H9 (cell line): ENCODE results near the gene UPK1A. TPM values are rescaled to one million over a fixed set of nuclear protein-coding genes. Genes with fewer than 3 reads are reported as not detected.
A peak's percentile ranks its signal among the peaks of the same experiment; 100 is the strongest.

Source experiments
- DNase-seq: peaks from one replicate; pipeline ENCODE4 v3.0.0-alpha.2; 2017
- H2AFZ ChIP-seq: one replicate; pipeline ENCODE4 v1.6.1; 2013; ENCODE audit warnings: mild to moderate bottlenecking, low read length, control low read depth, moderate library complexity
- H2AK5ac ChIP-seq: 2 replicates; pipeline ENCODE4 v1.6.1; 2013; ENCODE audit warnings: low read length, control low read depth, mixed read lengths; ENCODE audit not compliant: insufficient read length
- H2BK120ac ChIP-seq: one replicate; pipeline ENCODE4 v1.6.1; 2013; ENCODE audit warnings: low read depth, mild to moderate bottlenecking, low read length, control low read depth, inconsistent platforms; ENCODE audit not compliant: poor library complexity, severe bottlenecking
- H2BK12ac ChIP-seq: 2 replicates; pipeline ENCODE4 v1.6.1; 2013; ENCODE audit warnings: low read length, control low read depth, mixed read lengths, low read depth; ENCODE audit not compliant: insufficient read length
- H2BK15ac ChIP-seq: 2 replicates; pipeline ENCODE4 v1.6.1; 2013; ENCODE audit warnings: low read depth, low read length, control low read depth
- H2BK20ac ChIP-seq: one replicate; pipeline ENCODE4 v1.6.1; 2013; ENCODE audit warnings: low read depth, mild to moderate bottlenecking, low read length, control low read depth, inconsistent platforms; ENCODE audit not compliant: poor library complexity, severe bottlenecking
- H2BK5ac ChIP-seq: 2 replicates; pipeline ENCODE4 v1.6.1; 2013; ENCODE audit warnings: low read length, control low read depth, mixed read lengths; ENCODE audit not compliant: insufficient read length
- H3K14ac ChIP-seq: 2 replicates; pipeline ENCODE4 v1.6.1; 2013; ENCODE audit warnings: low read length, control low read depth; ENCODE audit not compliant: insufficient read depth
- H3K18ac ChIP-seq: 2 replicates; pipeline ENCODE4 v1.6.1; 2013; ENCODE audit warnings: low read depth, mild to moderate bottlenecking, mixed read lengths, low read length, control low read depth; ENCODE audit not compliant: insufficient read length
- H3K23ac ChIP-seq: 2 replicates; pipeline ENCODE4 v1.6.1; 2013; ENCODE audit warnings: low read length, control low read depth, mixed read lengths, low read depth; ENCODE audit not compliant: insufficient read length
- H3K23me2 ChIP-seq: 2 replicates; pipeline ENCODE4 v1.6.1; 2013; ENCODE audit warnings: low read depth, mild to moderate bottlenecking, mixed read lengths, low read length, control low read depth; ENCODE audit not compliant: insufficient read length, poor library complexity, severe bottlenecking
- H3K27ac ChIP-seq: 2 replicates; pipeline ENCODE4 v1.5.1; 2013; ENCODE audit warnings: low read length, control low read depth, mixed read lengths, low read depth; ENCODE audit not compliant: insufficient read length
- H3K27me3 ChIP-seq: 2 replicates; pipeline ENCODE4 v1.6.1; 2013; ENCODE audit warnings: low read length, control low read depth, inconsistent platforms; ENCODE audit not compliant: insufficient read depth
- H3K4ac ChIP-seq: 2 replicates; pipeline ENCODE4 v1.6.1; 2013; ENCODE audit warnings: low read depth, mild to moderate bottlenecking, control low read depth, inconsistent platforms, low read length, moderate library complexity
- H3K4me1 ChIP-seq: 2 replicates; pipeline ENCODE4 v1.6.1; 2013; ENCODE audit warnings: low read length, control low read depth, inconsistent platforms; ENCODE audit not compliant: insufficient read depth
- H3K4me2 ChIP-seq: 2 replicates; pipeline ENCODE4 v1.6.1; 2013; ENCODE audit warnings: low read length, control low read depth, mixed read lengths; ENCODE audit not compliant: insufficient read length, insufficient read depth
- H3K56ac ChIP-seq: 2 replicates; pipeline ENCODE4 v1.6.1; 2013; ENCODE audit warnings: low read depth, mild to moderate bottlenecking, mixed read lengths, low read length, control low read depth; ENCODE audit not compliant: insufficient read length
- H3K79me1 ChIP-seq: 2 replicates; pipeline ENCODE4 v1.6.1; 2013; ENCODE audit warnings: low read depth, mild to moderate bottlenecking, moderate library complexity, low read length, control low read depth, inconsistent platforms; ENCODE audit not compliant: insufficient read depth, poor library complexity, severe bottlenecking
- H3K79me2 ChIP-seq: 2 replicates; pipeline ENCODE4 v1.6.1; 2013; ENCODE audit warnings: low read length, control low read depth, inconsistent platforms; ENCODE audit not compliant: insufficient read depth
- H3K9ac ChIP-seq: 2 replicates; pipeline ENCODE4 v1.6.1; 2013; ENCODE audit warnings: low read length, control low read depth, mixed read lengths; ENCODE audit not compliant: insufficient read length; ENCODE audit errors: extremely low read depth
- H3K9me3 ChIP-seq: one replicate; pipeline ENCODE4 v1.6.1; 2013; ENCODE audit warnings: low read depth, low read length, inconsistent platforms; ENCODE audit not compliant: control insufficient read depth
- H3T11ph ChIP-seq: one replicate; pipeline ENCODE4 v1.6.1; 2013; ENCODE audit warnings: mild to moderate bottlenecking, low read length, control low read depth, inconsistent platforms
- H4K20me1 ChIP-seq: one replicate; pipeline ENCODE4 v1.6.1; 2013; ENCODE audit not compliant: control insufficient read depth, insufficient read length, insufficient read depth
- H4K5ac ChIP-seq: 2 replicates; pipeline ENCODE4 v1.6.1; 2013; ENCODE audit warnings: low read depth, mild to moderate bottlenecking, mixed read lengths, low read length, control low read depth; ENCODE audit not compliant: insufficient read length
- H4K8ac ChIP-seq: replicated peaks from 2 replicates; pipeline ENCODE4 v1.6.1; 2013; ENCODE audit warnings: low read length, control low read depth, mixed read lengths, low read depth; ENCODE audit not compliant: insufficient read length
- H4K91ac ChIP-seq: 2 replicates; pipeline ENCODE4 v1.6.1; 2013; ENCODE audit warnings: low read depth, mild to moderate bottlenecking, moderate library complexity, mixed read lengths, low read length, control low read depth; ENCODE audit not compliant: insufficient read length
- H3K27ac Mint-ChIP-seq, 3 experiments: 2 replicates in 2 of 3; 3 replicates in 1 of 3; pipeline ENCODE4 v1.8.0; 2020 to 2021; ENCODE audit warnings: mixed read lengths in 3 of 3, mild to moderate bottlenecking in 1 of 3, moderate library complexity in 1 of 3
- H3K27me3 Mint-ChIP-seq: 2 replicates; pipeline ENCODE4 v1.8.0; 2021; ENCODE audit warnings: low read depth, mild to moderate bottlenecking, moderate library complexity, mixed read lengths
- H3K36me3 Mint-ChIP-seq, 3 experiments: 2 replicates in 2 of 3; 3 replicates in 1 of 3; pipeline ENCODE4 v1.8.0; 2020 to 2021; ENCODE audit warnings: low read depth in 3 of 3, mixed read lengths in 3 of 3; ENCODE audit not compliant: insufficient read depth in 1 of 3
- H3K4me1 Mint-ChIP-seq, 2 experiments: 2 replicates each; pipeline ENCODE4 v1.8.0; 2020; ENCODE audit warnings: mixed read lengths in 2 of 2
- H3K4me3 Mint-ChIP-seq, 2 experiments: 2 replicates in 1 of 2; 3 replicates in 1 of 2; pipeline ENCODE4 v1.8.0; 2020 to 2021; ENCODE audit warnings: mild to moderate bottlenecking in 2 of 2, mixed read lengths in 2 of 2, moderate library complexity in 1 of 2
- H3K9me3 Mint-ChIP-seq, 2 experiments: 2 replicates in 1 of 2; 3 replicates in 1 of 2; pipeline ENCODE4 v1.8.0; 2020; ENCODE audit warnings: mild to moderate bottlenecking in 2 of 2, mixed read lengths in 2 of 2, moderate library complexity in 1 of 2
- CTCF ChIP-seq: fragments of 200-600 bp; sonication (generic); conservative IDR thresholded peaks from 3 replicates; pipeline ENCODE4 v1.8.0; 2021; ENCODE audit warnings: antibody characterized with exemption, mild to moderate bottlenecking
- WGBS: extraction: QIAGEN DNeasy Blood & Tissue Kit; methylation state at CpG from one replicate; pipeline ENCODE4 v1.1.7; 2013; ENCODE audit warnings: missing lambda C conversion rate, low lambda C conversion rate, mixed read lengths; ENCODE audit not compliant: insufficient read length; ENCODE audit errors: extremely low coverage; 5-methylcytosine and 5-hydroxymethylcytosine counted together
- total RNA-seq: library from RNA; stranded (reverse); gene quantifications from 2 replicates; pipeline ENCODE4 v1.2.1, GENCODE V29; 2021

The UPK1A gene
- total RNA-seq, 1 experiment from 2014 or later = 4.3 TPM

- Histone ChIP-seq H3K4me2 (peak within 1 kb of the TSS; percentile 71), H3K18ac (no peak within 1 kb of the TSS), H3K27me3 (no peaks in the 10 kb centered on the region; the same call in 1 of the 2 replicates), H3K56ac (no peak within 1 kb of the TSS), H3K14ac (no peak within 1 kb of the TSS), H3T11ph (no peak within 1 kb of the TSS), H3K79me2 (peaks cover 4% of the 10 kb centered on the region; the same call in 1 of the 2 replicates), H3K4ac (no peak within 1 kb of the TSS), H2BK120ac (no peak within 1 kb of the TSS), H4K8ac (no peak within 1 kb of the TSS), H3K9me3 (no peaks in the 10 kb centered on the region), H2BK15ac (no peak within 1 kb of the TSS), H2BK12ac (no peak within 1 kb of the TSS), H2AK5ac (no peak within 1 kb of the TSS), H4K91ac (no peak within 1 kb of the TSS), H4K5ac (no peak within 1 kb of the TSS), H3K27ac (no peak within 1 kb of the TSS), H3K9ac (peak within 1 kb of the TSS; percentile 56), H4K20me1 (no peaks in the 10 kb centered on the region), H3K23me2 (peaks cover 18% of the 10 kb centered on the region), H2AFZ (no peak within 1 kb of the TSS), H3K4me1 (peaks cover 4% of the 10 kb centered on the region; the same call in 1 of the 2 replicates), H3K79me1 (no peaks in the 10 kb centered on the region), H2BK20ac (no peak within 1 kb of the TSS), H2BK5ac (no peak within 1 kb of the TSS), H3K23ac (no peak within 1 kb of the TSS)
- Mint-ChIP-seq H3K27ac (peak within 1 kb of the TSS; percentile 20 to 95 (median 60)), H3K4me1 (peaks cover 16 to 21% of the 10 kb centered on the region in 2 experiments), H3K36me3 (peaks cover 14 to 20% (median 17%) of the 10 kb centered on the region in 3 experiments), H3K4me3 (peak within 1 kb of the TSS; percentile 97 to 99), H3K27me3 (peaks cover 20% of the 10 kb centered on the region), H3K9me3 (no peaks in the 10 kb centered on the region; a peak in 2 of 5 replicates)
- no CpG with 5 or more reads among the region's 46 CpGs for WGBS
- no peak for TF ChIP-seq CTCF
- DNase-seq = peak; percentile 97
These were observed 18.0 kb upstream of the UPK1A start, which contains the start of gene COX6B1 for GRCh38 chr19:35648017-35648961. Gene COX6B1 (plus strand): TSS chr19:35648323. CDS start chr19:35651244, 2,921 bp downstream.
